Measurements from ENCODE around the gene PDXP.

GRCh38 chr22:37659066-37659896 lies 758 bp downstream of the PDXP start:
- TF ChIP-seq, protein P1, sequence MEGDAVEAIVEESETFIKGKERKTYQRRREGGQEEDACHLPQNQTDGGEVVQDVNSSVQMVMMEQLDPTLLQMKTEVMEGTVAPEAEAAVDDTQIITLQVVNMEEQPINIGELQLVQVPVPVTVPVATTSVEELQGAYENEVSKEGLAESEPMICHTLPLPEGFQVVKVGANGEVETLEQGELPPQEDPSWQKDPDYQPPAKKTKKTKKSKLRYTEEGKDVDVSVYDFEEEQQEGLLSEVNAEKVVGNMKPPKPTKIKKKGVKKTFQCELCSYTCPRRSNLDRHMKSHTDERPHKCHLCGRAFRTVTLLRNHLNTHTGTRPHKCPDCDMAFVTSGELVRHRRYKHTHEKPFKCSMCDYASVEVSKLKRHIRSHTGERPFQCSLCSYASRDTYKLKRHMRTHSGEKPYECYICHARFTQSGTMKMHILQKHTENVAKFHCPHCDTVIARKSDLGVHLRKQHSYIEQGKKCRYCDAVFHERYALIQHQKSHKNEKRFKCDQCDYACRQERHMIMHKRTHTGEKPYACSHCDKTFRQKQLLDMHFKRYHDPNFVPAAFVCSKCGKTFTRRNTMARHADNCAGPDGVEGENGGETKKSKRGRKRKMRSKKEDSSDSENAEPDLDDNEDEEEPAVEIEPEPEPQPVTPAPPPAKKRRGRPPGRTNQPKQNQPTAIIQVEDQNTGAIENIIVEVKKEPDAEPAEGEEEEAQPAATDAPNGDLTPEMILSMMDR (conservative IDR thresholded peaks at IDR 0.05 in 1 of 2, IDR thresholded peaks at IDR 0.05 in 1 of 2; ENCODE audit: extremely low read depth in 1 of 2, insufficient read depth in 1 of 2, low read depth in 1 of 2, low read length in 2 of 2): no peak
- no peak for TF ChIP-seq EZH2 (IDR thresholded peaks at IDR 0.05; ENCODE audit: borderline replicate concordance, low read length)

Measured in mammary epithelial cell (primary cell).